HG03378 (cell line): ENCODE measurements around the gene ZIM2.
"Not testable (repeated sequence)": the region's sequence is repeated elsewhere in the genome, so short reads cannot be mapped to it uniquely, and the experiment has no call there.

Experiments used
- ATAC-seq: cut with Tn5 transposase; IDR thresholded peaks from one replicate; pipeline ENCODE4 v1.9.1; 2021; ENCODE audit warnings: mild to moderate bottlenecking, moderate library complexity; ENCODE audit not compliant: unreplicated experiment

ZIM2 gene

GRCh38 chr19:56840451-56841192, at the start of gene ZIM2, which contains the start of gene PEG3:
TSS of gene ZIM2 (minus strand) at chr19:56840726. CDS start at chr19:56824277, 16,449 bp downstream.
TSS of gene PEG3 (minus strand) at chr19:56840726. CDS start at chr19:56824655, 16,071 bp downstream.
- ATAC-seq: no peak

- no peak for ATAC-seq
Observed at GRCh38 chr19:56885173-56885985, 44.9 kb upstream of the ZIM2 start.

GRCh38 chr19:56884441-56884840, 43.9 kb upstream of the ZIM2 start:
- no peak for ATAC-seq

GRCh38 chr19:56880592-56881190, 40.2 kb upstream of the ZIM2 start:
- ATAC-seq: no peak

GRCh38 chr19:56877069-56877715, 36.7 kb upstream of the ZIM2 start:
- ATAC-seq: no peak

GRCh38 chr19:56875717-56876116, 35.2 kb upstream of the ZIM2 start:
- ATAC-seq: no peak

GRCh38 chr19:56874530-56874929, 34.0 kb upstream of the ZIM2 start:
- no peak for ATAC-seq

GRCh38 chr19:56873493-56873892, 33.0 kb upstream of the ZIM2 start:
- no peak for ATAC-seq

- ATAC-seq: no peak
Observed at GRCh38 chr19:56869886-56870285, 29.4 kb upstream of the ZIM2 start.

GRCh38 chr19:56868446-56868845, 27.9 kb upstream of the ZIM2 start:
- no peak for ATAC-seq

- no peak for ATAC-seq
Observed at GRCh38 chr19:56866538-56866937, 26.0 kb upstream of the ZIM2 start.

- no peak for ATAC-seq
Observed at GRCh38 chr19:56864443-56865125, 24.1 kb upstream of the ZIM2 start.

- ATAC-seq: no peak
Observed at GRCh38 chr19:56862741-56863140, 22.2 kb upstream of the ZIM2 start.

- not testable (repeated sequence) for ATAC-seq
Observed at GRCh38 chr19:56860409-56860808, 19.9 kb upstream of the ZIM2 start.

GRCh38 chr19:56858026-56858425, 17.5 kb upstream of the ZIM2 start:
- no peak for ATAC-seq

- no peak for ATAC-seq
Observed at GRCh38 chr19:56856822-56857221, 16.3 kb upstream of the ZIM2 start.

GRCh38 chr19:56852361-56852760, 11.8 kb upstream of the ZIM2 start:
- ATAC-seq: not testable (repeated sequence)

GRCh38 chr19:56848166-56848565, 7.6 kb upstream of the ZIM2 start:
- no peak for ATAC-seq

- ATAC-seq: no peak
Observed at GRCh38 chr19:56842412-56842811, 1.9 kb upstream of the ZIM2 start.

- ATAC-seq: no peak
Observed at GRCh38 chr19:56841193-56841543, 642 bp upstream of the ZIM2 start.
